ENCODE measurements around the gene LCN10. TPM values are rescaled to one million over a fixed set of nuclear protein-coding genes. Genes with fewer than 3 reads are reported as not detected.

LCN10 gene
- total RNA-seq, 1 experiment from 2014 or later, result 1.5 TPM

DNA sequence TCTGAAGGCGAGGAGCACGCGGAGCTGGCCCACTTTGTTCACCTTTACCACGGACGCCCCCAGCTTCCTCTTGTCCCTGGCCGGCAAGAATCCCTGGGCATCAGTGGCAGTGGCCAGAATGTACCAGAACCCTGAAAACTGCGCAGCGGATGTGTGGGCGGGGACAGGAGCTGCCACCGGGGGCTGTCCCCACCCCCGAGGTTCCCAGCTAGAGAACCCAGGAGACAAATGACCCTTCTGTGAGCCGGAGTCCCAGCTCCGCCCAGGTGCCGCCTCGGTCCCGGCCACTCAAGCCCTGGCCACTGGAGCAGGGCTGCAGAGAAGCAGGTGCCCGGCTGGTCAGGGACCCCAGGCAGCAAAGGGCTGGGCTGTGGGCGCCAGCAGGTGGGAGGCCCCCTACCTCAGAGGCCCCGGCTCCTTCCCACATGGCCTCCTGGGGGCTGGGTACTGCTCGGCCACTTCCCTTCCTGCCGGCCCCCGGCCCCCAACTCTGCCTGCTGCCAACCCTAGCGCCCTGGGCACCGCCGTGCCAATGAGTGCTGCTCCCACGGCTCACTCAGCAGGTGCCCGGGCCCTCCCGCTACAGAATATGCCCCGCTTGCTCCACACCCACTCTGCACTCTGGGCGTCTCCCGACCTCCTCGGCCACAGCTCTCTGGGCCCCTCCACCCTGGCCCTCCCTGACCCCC, 713 bp downstream of the LCN10 start:
- H3K14ac ChIP-seq (ENCODE audit: insufficient read depth, low read length), result no peak overlapping the region; the same call in 1 of the 2 replicates
- peaks cover 3% of the 10 kb centered on the region for H3K23me2 ChIP-seq (ENCODE audit: insufficient read length, low read depth, low read length, poor library complexity, severe bottlenecking)
- no peak overlapping the region for H3K27ac ChIP-seq (ENCODE audit: insufficient read length, low read depth, low read length)
- H2BK5ac ChIP-seq (ENCODE audit: insufficient read length, low read length), result no peak overlapping the region
- no peaks in the 10 kb centered on the region for H3K27me3 ChIP-seq (ENCODE audit: insufficient read depth, low read length)
- no peak overlapping the region for H4K5ac ChIP-seq (ENCODE audit: insufficient read length, low read depth, low read length)
- no peak overlapping the region for H2AK5ac ChIP-seq (ENCODE audit: insufficient read length, low read length)
- H3K23ac ChIP-seq (ENCODE audit: insufficient read length, low read depth, low read length), result no peak overlapping the region
- H3K18ac ChIP-seq (ENCODE audit: insufficient read length, low read depth, low read length), result no peak overlapping the region
- H3T11ph ChIP-seq (ENCODE audit: low read length), result no peak overlapping the region
- no peak overlapping the region for H4K8ac ChIP-seq (replicated peaks; ENCODE audit: insufficient read length, low read depth, low read length)
- TF ChIP-seq CTCF (conservative IDR thresholded peaks at IDR 0.05), result no peak
- no peak overlapping the region for H3K56ac ChIP-seq (ENCODE audit: insufficient read length, low read depth, low read length)
- H3K27ac Mint-ChIP-seq, result no peak overlapping the region
- H3K36me3 Mint-ChIP-seq (ENCODE audit: insufficient read depth in 1 of 3, low read depth in 3 of 3), result no peaks in the 10 kb centered on the region
- no peak overlapping the region for H2BK120ac ChIP-seq (ENCODE audit: low read depth, low read length, poor library complexity, severe bottlenecking)
- H4K20me1 ChIP-seq (ENCODE audit: control insufficient read depth, insufficient read depth, insufficient read length), result no peaks in the 10 kb centered on the region
- H2BK15ac ChIP-seq (ENCODE audit: low read depth, low read length), result no peak overlapping the region
- DNase-seq, result no peak
- H3K4me3 Mint-ChIP-seq, result no peak overlapping the region
- H3K4me1 Mint-ChIP-seq, result peaks cover 0 to 16% of the 10 kb centered on the region in 2 experiments; a peak in 1 of 4 replicates
- H4K91ac ChIP-seq (ENCODE audit: insufficient read length, low read depth, low read length), result no peak overlapping the region
- no CpG with 5 or more reads among the region's 32 CpGs for WGBS (ENCODE audit: extremely low coverage, insufficient read length, low lambda C conversion rate)
- H3K27me3 Mint-ChIP-seq (ENCODE audit: low read depth), result peaks cover 7% of the 10 kb centered on the region
- H3K4me2 ChIP-seq (ENCODE audit: insufficient read depth, insufficient read length, low read length), result no peak overlapping the region
- no peaks in the 10 kb centered on the region for H3K4me1 ChIP-seq (ENCODE audit: insufficient read depth, low read length)
- H2BK20ac ChIP-seq (ENCODE audit: low read depth, low read length, poor library complexity, severe bottlenecking), result no peak overlapping the region
- no peak overlapping the region for H2BK12ac ChIP-seq (ENCODE audit: insufficient read length, low read depth, low read length)
- H3K9me3 ChIP-seq (ENCODE audit: control insufficient read depth, low read depth, low read length), result no peaks in the 10 kb centered on the region
- H3K79me1 ChIP-seq (ENCODE audit: insufficient read depth, low read depth, low read length, poor library complexity, severe bottlenecking), result no peaks in the 10 kb centered on the region
- H2AFZ ChIP-seq (ENCODE audit: low read length), result no peak overlapping the region
- no peaks in the 10 kb centered on the region for H3K79me2 ChIP-seq (ENCODE audit: insufficient read depth, low read length)
- no peak overlapping the region for H3K9ac ChIP-seq (ENCODE audit: extremely low read depth, insufficient read length, low read length)
- no peak overlapping the region for H3K4ac ChIP-seq (ENCODE audit: low read depth, low read length)
- no peaks in the 10 kb centered on the region for H3K9me3 Mint-ChIP-seq
